ENCODE measurements around the gene ATP1A2. TPM values are rescaled to one million over a fixed set of nuclear protein-coding genes. Genes with fewer than 3 reads are reported as not detected.

Gene ATP1A2
- total and polyA plus RNA-seq, 2 of the 8 experiments (the other 6 are each of a cell fraction or from before 2014, with no cell fraction given), result 39.7 to 40.8 TPM

- Histone ChIP-seq H3K79me1 (ENCODE audit: low read depth, low read length) (no peaks in the 10 kb centered on the region), H3K79me2 (ENCODE audit: control insufficient read depth in 1 of 2, insufficient read depth in 2 of 2, low read length in 2 of 2) (no peaks in the 10 kb centered on the region), H3K56ac (replicated peaks; ENCODE audit: insufficient read length, low read depth, low read length) (no peak overlapping the region), H3K23ac (ENCODE audit: insufficient read length) (no peak overlapping the region), H2AK5ac (ENCODE audit: low read depth, low read length) (peak overlapping the region; percentile 5; the same call in 1 of the 2 replicates), H3K9ac (replicated peaks in 1 of 4; ENCODE audit: extremely low read depth in 1 of 4, low read depth in 3 of 4, low read length in 3 of 4) (no peak overlapping the region), H4K5ac (ENCODE audit: insufficient read length, low read depth, low read length) (no peak overlapping the region), H4K20me1 (replicated peaks in 1 of 2; ENCODE audit: control insufficient read depth in 1 of 2, insufficient read depth in 2 of 2, low read length in 2 of 2) (no peaks in the 10 kb centered on the region), H2BK20ac (ENCODE audit: low read length) (peak overlapping the region; percentile 99; the same call in 1 of the 2 replicates), H4K8ac (ENCODE audit: extremely low read depth, insufficient read depth, low read length) (no peak overlapping the region), H3K36me3 (ENCODE audit: control insufficient read depth in 2 of 4, insufficient read depth in 4 of 4, low read length in 3 of 4) (no peaks in the 10 kb centered on the region), H2AFZ (ENCODE audit: low read length) (no peak overlapping the region), H3K14ac (ENCODE audit: insufficient read length) (no peak overlapping the region), H3K23me2 (ENCODE audit: low read depth, low read length) (peaks cover 3% of the 10 kb centered on the region; the same call in 1 of the 2 replicates), H4K91ac (replicated peaks; ENCODE audit: insufficient read length, low read length) (peak overlapping the region; percentile 36), H3K4me1 (replicated peaks in 1 of 4; ENCODE audit: control insufficient read depth in 3 of 4, insufficient read depth in 4 of 4, low read length in 3 of 4) (peaks cover 8 to 25% (median 20%) of the 10 kb centered on the region in 4 experiments; a peak in 6 of 7 replicates), H3K9me3 (ENCODE audit: insufficient read depth in 2 of 2, low read depth in 1 of 2, low read length in 1 of 2) (no peaks in the 10 kb centered on the region), H3K4ac (replicated peaks; ENCODE audit: insufficient read length, low read depth, low read length) (no peak overlapping the region), H2BK120ac (replicated peaks; ENCODE audit: low read depth, low read length) (no peak overlapping the region), H2BK5ac (ENCODE audit: low read depth, low read length) (peak overlapping the region; percentile 87; the same call in 1 of the 2 replicates), H3K27me3 (replicated peaks in 1 of 4; ENCODE audit: control insufficient read depth in 3 of 4, extremely low read depth in 1 of 4, insufficient read depth in 3 of 4, low read length in 3 of 4) (peaks cover 0 to 2% (median 0%) of the 10 kb centered on the region in 4 experiments; a peak in 1 of 7 replicates), H3K4me2 (ENCODE audit: insufficient read depth in 1 of 2, low read depth in 2 of 2, low read length in 2 of 2) (no peak overlapping the region; a peak in 1 of 4 replicates), H3K27ac (ENCODE audit: low read depth, low read length) (no peak overlapping the region), H3K18ac (ENCODE audit: extremely low read depth, low read length) (no peak overlapping the region), H2BK12ac (ENCODE audit: low read depth, low read length) (peak overlapping the region; percentile 93; the same call in 1 of the 2 replicates), H2BK15ac (ENCODE audit: low read length) (no peak overlapping the region), H3K4me3 (ENCODE audit: extremely low read depth in 1 of 4, insufficient read depth in 2 of 4, low read depth in 3 of 4, low read length in 4 of 4) (no peak overlapping the region)
- ChIA-PET POLR2A (ENCODE audit: partially characterized antibody) (interaction anchor here (0.7 to 11.8 kb wide), 8 partner anchors 14 to 95 kb away, joined by 3 to 107 read pairs (median 4); partner anchors contain the start of genes DCAF8 and PEA15), CTCF (ENCODE audit: partially characterized antibody) (interaction anchor here (0.8 to 18.4 kb wide), 27 partner anchors 8 to 113 kb away, joined by 3 to 257 read pairs (median 4); partner anchors contain the start of genes ATP1A2, CASQ1, KCNJ9 and PEA15)
- FAIRE-seq, result no peak
- no peak for DNase-seq (ENCODE audit: low read depth in 1 of 2, low spot score in 2 of 2)
- TF ChIP-seq MAX (IDR thresholded peaks at IDR 0.05) (no peak), SIN3A (conservative IDR thresholded peaks at IDR 0.05 in 1 of 2, IDR thresholded peaks at IDR 0.05 in 1 of 2; ENCODE audit: low read depth in 1 of 2, low read length in 2 of 2) (no peak), SP1 (IDR thresholded peaks at IDR 0.05; ENCODE audit: low read depth, low read length) (no peak), SP4 (IDR thresholded peaks at IDR 0.05; ENCODE audit: low read length) (no peak), CTBP2 (IDR thresholded peaks at IDR 0.05; ENCODE audit: borderline replicate concordance, insufficient read depth, insufficient read length, low read length) (no peak), ATF2 (IDR thresholded peaks at IDR 0.05; ENCODE audit: low read length) (no peak), JUND (IDR thresholded peaks at IDR 0.05; ENCODE audit: low read length) (no peak), SRF (IDR thresholded peaks at IDR 0.05; ENCODE audit: low read depth, low read length) (no peak), BACH1 (IDR thresholded peaks at IDR 0.05; ENCODE audit: low read length) (no peak), HDAC6 (IDR thresholded peaks at IDR 0.05; ENCODE audit: low read depth, low read length) (no peak)
- 76% methylated on average over 4 of the region's 4 CpGs; no CpG with 5 or more reads in 1 of the 2 experiments for WGBS, 2 experiments (ENCODE audit: extremely low coverage in 1 of 2, insufficient coverage in 1 of 2, insufficient read length in 1 of 2, insufficient replicate concordance in 2 of 2, low coverage in 1 of 2, low lambda C conversion rate in 2 of 2, missing lambda C conversion rate in 1 of 2)
These were observed 51.5 kb downstream of the ATP1A2 start for GRCh38 chr1:160167056-160167455.
